ENCODE measurements around the gene CFDP1. TPM values are rescaled to one million over a fixed set of nuclear protein-coding genes. Genes with fewer than 3 reads are reported as not detected.
A peak's percentile ranks its signal among the peaks of the same experiment; 100 is the strongest.

The CFDP1 gene
- polyA plus RNA-seq, 1 donor (not counting 4 experiments of a cell fraction or from before 2014, with no cell fraction given) = 42.1 TPM

DNA sequence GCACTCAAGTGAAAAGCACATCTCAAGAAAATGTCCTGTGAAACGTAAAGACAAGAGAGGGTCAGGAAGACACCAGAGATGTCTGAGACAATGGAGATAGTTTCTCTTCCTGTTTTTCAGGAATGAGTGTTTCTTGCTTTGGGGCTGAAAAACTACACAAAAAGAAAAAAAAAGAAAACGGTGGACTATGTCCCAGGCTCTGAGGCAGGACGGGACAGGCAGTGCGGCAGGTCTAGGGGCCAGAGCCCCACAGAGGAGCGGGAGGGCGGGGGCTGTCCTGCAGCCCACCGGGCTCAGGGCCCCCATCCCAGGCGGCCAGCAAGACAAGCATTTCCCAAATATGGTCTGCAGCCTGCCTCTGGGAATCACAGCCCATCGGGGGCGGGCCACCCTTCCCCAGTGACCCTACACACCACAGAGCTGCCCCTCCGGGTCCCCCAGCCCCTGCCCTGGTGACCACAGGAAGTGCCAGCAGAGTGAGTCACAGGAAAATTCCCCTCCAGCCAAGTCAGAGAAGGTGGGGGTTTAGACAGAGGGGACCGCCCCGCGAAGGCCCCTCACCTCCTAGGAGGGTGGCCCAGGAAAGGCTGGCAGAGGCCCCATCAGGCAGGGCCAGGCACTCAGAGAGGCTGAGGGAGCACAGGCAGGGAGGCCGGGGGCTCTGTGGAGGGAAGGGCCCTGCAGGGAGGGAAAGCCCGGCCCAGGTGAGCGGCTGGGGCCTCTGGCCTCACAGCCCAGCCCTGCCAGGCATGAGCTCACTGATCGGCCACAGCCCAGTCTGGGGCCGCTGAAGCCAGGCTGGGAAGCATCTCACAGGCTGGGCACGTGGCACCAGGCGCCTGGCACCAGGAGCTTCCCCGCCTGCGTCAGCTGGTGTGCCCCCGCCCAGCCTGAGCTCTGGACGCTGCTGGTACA, 188.2 kb downstream of the CFDP1 start:
- H2AFZ ChIP-seq (ENCODE audit: control insufficient read depth, low read length) = no peak overlapping the region
- no peak for DNase-seq (ENCODE audit: low read depth, low spot score)
- peak overlapping the region; percentile 82 for H3K27ac ChIP-seq (ENCODE audit: control insufficient read depth, insufficient read depth, low read length)
- no peaks in the 10 kb centered on the region for H3K27me3 ChIP-seq (ENCODE audit: control insufficient read depth, extremely low read depth, insufficient read depth, low read length)
- peaks cover 25 to 52% of the 10 kb centered on the region in 2 experiments for H3K36me3 ChIP-seq (ENCODE audit: control insufficient read depth in 2 of 2, extremely low read depth in 1 of 2, insufficient read depth in 2 of 2, low read length in 2 of 2)
- TF ChIP-seq EZH2 (IDR thresholded peaks at IDR 0.05; ENCODE audit: low read length) = no peak
- TF ChIP-seq, protein P1, sequence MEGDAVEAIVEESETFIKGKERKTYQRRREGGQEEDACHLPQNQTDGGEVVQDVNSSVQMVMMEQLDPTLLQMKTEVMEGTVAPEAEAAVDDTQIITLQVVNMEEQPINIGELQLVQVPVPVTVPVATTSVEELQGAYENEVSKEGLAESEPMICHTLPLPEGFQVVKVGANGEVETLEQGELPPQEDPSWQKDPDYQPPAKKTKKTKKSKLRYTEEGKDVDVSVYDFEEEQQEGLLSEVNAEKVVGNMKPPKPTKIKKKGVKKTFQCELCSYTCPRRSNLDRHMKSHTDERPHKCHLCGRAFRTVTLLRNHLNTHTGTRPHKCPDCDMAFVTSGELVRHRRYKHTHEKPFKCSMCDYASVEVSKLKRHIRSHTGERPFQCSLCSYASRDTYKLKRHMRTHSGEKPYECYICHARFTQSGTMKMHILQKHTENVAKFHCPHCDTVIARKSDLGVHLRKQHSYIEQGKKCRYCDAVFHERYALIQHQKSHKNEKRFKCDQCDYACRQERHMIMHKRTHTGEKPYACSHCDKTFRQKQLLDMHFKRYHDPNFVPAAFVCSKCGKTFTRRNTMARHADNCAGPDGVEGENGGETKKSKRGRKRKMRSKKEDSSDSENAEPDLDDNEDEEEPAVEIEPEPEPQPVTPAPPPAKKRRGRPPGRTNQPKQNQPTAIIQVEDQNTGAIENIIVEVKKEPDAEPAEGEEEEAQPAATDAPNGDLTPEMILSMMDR (optimal IDR thresholded peaks at IDR 0.05 in 1 of 3, IDR thresholded peaks at IDR 0.05 in 1 of 3, conservative IDR thresholded peaks at IDR 0.05 in 1 of 3; ENCODE audit: extremely low read depth in 1 of 3, insufficient read depth in 2 of 3, low read length in 3 of 3) = no peak
- peaks cover 2% of the 10 kb centered on the region for H3K9me1 ChIP-seq (ENCODE audit: control insufficient read depth, extremely low read depth, insufficient read depth, low read length)
- peak overlapping the region; percentile 60 for H3K4me2 ChIP-seq (ENCODE audit: control insufficient read depth, extremely low read depth, insufficient read depth, low read depth, low read length)
- FAIRE-seq = no peak
- H3K4me1 ChIP-seq (ENCODE audit: control insufficient read depth, extremely low read depth, insufficient read depth, low read length) = peaks cover 63% of the 10 kb centered on the region
- H4K20me1 ChIP-seq (ENCODE audit: control insufficient read depth, extremely low read depth, insufficient read depth, low read length) = peaks cover 22% of the 10 kb centered on the region
- no peaks in the 10 kb centered on the region for H3K9me3 ChIP-seq (ENCODE audit: control insufficient read depth, low read depth, low read length)
- H3K79me2 ChIP-seq (ENCODE audit: control insufficient read depth, insufficient read depth, low read length) = peaks cover 100% of the 10 kb centered on the region
- peak overlapping the region; percentile 72 for H3K9ac ChIP-seq (ENCODE audit: control insufficient read depth, extremely low read depth, insufficient read depth, low read length)
- H3K4me3 ChIP-seq (ENCODE audit: control insufficient read depth in 2 of 3, extremely low read depth in 1 of 3, insufficient read depth in 2 of 3, low read depth in 1 of 3, low read length in 3 of 3) = peak overlapping the region in 1 of 3 experiments; percentile 7
- dilution Hi-C loops (cut with MboI; ENCODE audit: extremely low pct_ligation_motif_present, low sequenced_read_pairs) = loop anchor here (25.0 kb wide), 1 partner anchor 142 kb away; no protein-coding TSS in a partner anchor

DNA sequence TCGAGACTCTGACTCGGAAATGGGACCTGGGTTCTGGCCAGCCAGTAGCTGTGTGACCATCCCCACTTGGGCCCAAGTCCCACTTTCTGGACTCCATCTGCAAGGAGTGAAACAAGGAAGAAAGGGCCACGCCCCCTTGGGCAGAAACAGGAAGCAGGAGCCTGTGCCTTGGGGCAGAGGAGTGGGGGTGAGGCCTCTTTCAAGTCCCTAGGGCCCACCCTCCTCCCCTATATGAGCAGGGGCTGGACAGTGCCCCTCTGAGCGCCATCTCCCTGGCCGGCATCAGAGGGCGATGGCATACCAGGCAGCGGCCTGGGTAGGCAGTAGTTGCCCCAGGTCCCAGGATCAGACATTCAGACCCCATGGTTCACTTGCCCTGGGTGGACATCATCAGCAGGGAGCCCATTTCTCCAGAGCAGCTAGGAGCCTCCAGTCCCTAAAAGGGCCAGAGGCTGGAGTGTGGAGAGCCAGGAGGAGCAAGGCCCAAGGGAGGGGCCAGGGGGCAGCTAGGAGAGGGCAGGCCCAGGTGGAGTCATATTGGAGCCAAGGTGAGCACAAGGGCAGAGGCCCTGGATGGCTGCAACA, 189.0 kb downstream of the CFDP1 start:
- Histone ChIP-seq H3K27ac (ENCODE audit: control insufficient read depth, insufficient read depth, low read length) (peak overlapping the region; percentile 82), H3K4me3 (ENCODE audit: control insufficient read depth in 2 of 3, extremely low read depth in 1 of 3, insufficient read depth in 2 of 3, low read depth in 1 of 3, low read length in 3 of 3) (no peak overlapping the region), H3K79me2 (ENCODE audit: control insufficient read depth, insufficient read depth, low read length) (peaks cover 100% of the 10 kb centered on the region), H3K4me2 (ENCODE audit: control insufficient read depth, extremely low read depth, insufficient read depth, low read depth, low read length) (peak overlapping the region; percentile 16), H3K36me3 (ENCODE audit: control insufficient read depth in 2 of 2, extremely low read depth in 1 of 2, insufficient read depth in 2 of 2, low read length in 2 of 2) (peaks cover 27 to 53% of the 10 kb centered on the region in 2 experiments), H3K4me1 (ENCODE audit: control insufficient read depth, extremely low read depth, insufficient read depth, low read length) (peaks cover 63% of the 10 kb centered on the region), H3K9me1 (ENCODE audit: control insufficient read depth, extremely low read depth, insufficient read depth, low read length) (peaks cover under 1% of the 10 kb centered on the region), H3K9me3 (ENCODE audit: control insufficient read depth, low read depth, low read length) (no peaks in the 10 kb centered on the region), H2AFZ (ENCODE audit: control insufficient read depth, low read length) (no peak overlapping the region), H4K20me1 (ENCODE audit: control insufficient read depth, extremely low read depth, insufficient read depth, low read length) (peaks cover 22% of the 10 kb centered on the region), H3K9ac (ENCODE audit: control insufficient read depth, extremely low read depth, insufficient read depth, low read length) (peak overlapping the region; percentile 72), H3K27me3 (ENCODE audit: control insufficient read depth, extremely low read depth, insufficient read depth, low read length) (no peaks in the 10 kb centered on the region)
- DNase-seq (ENCODE audit: low read depth, low spot score) = no peak
- dilution Hi-C loops (cut with MboI; ENCODE audit: extremely low pct_ligation_motif_present, low sequenced_read_pairs) = loop anchor here (25.0 kb wide), 1 partner anchor 143 kb away; no protein-coding TSS in a partner anchor
- no peak for FAIRE-seq
- no peak for TF ChIP-seq EZH2 (IDR thresholded peaks at IDR 0.05; ENCODE audit: low read length)
- TF ChIP-seq, protein P1 (optimal IDR thresholded peaks at IDR 0.05 in 1 of 3, IDR thresholded peaks at IDR 0.05 in 1 of 3, conservative IDR thresholded peaks at IDR 0.05 in 1 of 3; ENCODE audit: extremely low read depth in 1 of 3, insufficient read depth in 2 of 3, low read length in 3 of 3) = no peak

Small RNA genes within 50 kb of the gene (small RNA-seq; reads per million reads assigned to genes)
- gene RF00598 (ENCODE audit: insufficient read length in 3 of 3, low read depth in 3 of 3, low replicate concordance in 1 of 3) (0 reads per million in 3 experiments), gene RNU6-758P (ENCODE audit: insufficient read length in 3 of 3, low read depth in 3 of 3, low replicate concordance in 1 of 3) (0 reads per million in 3 experiments)

Other genes starting within 250 kb of the CFDP1 start
- gene CTRB2, start 226.3 kb downstream of the CFDP1 start, polyA plus RNA-seq = not detected in 3 replicates
- gene CTRB1, start 214.5 kb downstream of the CFDP1 start, polyA plus RNA-seq = not detected in 3 replicates
- 17.8 to 31.2 TPM (median 23.0 TPM) in 3 replicates for gene BCAR1, start 181.9 kb downstream of the CFDP1 start, polyA plus RNA-seq
- 13.2 to 22.1 TPM (median 14.5 TPM) in 3 replicates for gene TMEM170A, start 31.2 kb upstream of the CFDP1 start, polyA plus RNA-seq
- gene CHST6, start 61.9 kb upstream of the CFDP1 start, polyA plus RNA-seq = 0.03 to 0.27 TPM (median 0.14 TPM) in 3 replicates
- 0.08 to 0.19 TPM (median 0.12 TPM) in 3 replicates for gene CHST5, start 102.6 kb upstream of the CFDP1 start, polyA plus RNA-seq
- 11.0 to 15.9 TPM (median 11.7 TPM) in 3 replicates for gene TMEM231, start 122.7 kb upstream of the CFDP1 start, polyA plus RNA-seq
- gene GABARAPL2, start 132.9 kb upstream of the CFDP1 start, polyA plus RNA-seq = 83.2 to 95.8 TPM (median 93.2 TPM) in 3 replicates
- gene ADAT1, start 189.8 kb upstream of the CFDP1 start, polyA plus RNA-seq = 33.3 to 43.4 TPM (median 34.4 TPM) in 3 replicates
- gene KARS1, start 214.2 kb upstream of the CFDP1 start, polyA plus RNA-seq = 148 to 206 TPM (median 202 TPM) in 3 replicates
- 14.3 to 24.4 TPM (median 20.0 TPM) in 3 replicates for gene TERF2IP, start 214.3 kb upstream of the CFDP1 start, polyA plus RNA-seq
- gene CPHXL2, start 243.5 kb upstream of the CFDP1 start, polyA plus RNA-seq = not detected in 3 replicates

Data from keratinocyte (primary cell).